GM23338 (cell line): Measurements from ENCODE around the gene NR5A2. TPM values are rescaled to one million over a fixed set of nuclear protein-coding genes. Genes with fewer than 3 reads are reported as not detected.

ENCODE experiments used
- ATAC-seq: fragments of 200-7000 bp; cut with Tn5 transposase; 3 replicates; pipeline ENCODE4 v1.9.1; 2020
- DNase-seq: peaks from one replicate; pipeline ENCODE4 v3.0.0-alpha.2; 2015; ENCODE audit warnings: low spot score
- H2AFZ ChIP-seq: fragments of 200-600 bp; sonication (generic); 2 replicates; pipeline ENCODE4 v1.8.0; 2016; ENCODE audit warnings: antibody characterized with exemption, mild to moderate bottlenecking, moderate library complexity
- H3F3A ChIP-seq: fragments of 200-600 bp; sonication (generic); replicated peaks from 2 replicates; pipeline ENCODE4 v1.8.0; 2017; ENCODE audit warnings: antibody characterized with exemption, mixed run types, low read depth
- H3K27ac ChIP-seq: fragments of 200-600 bp; sonication (generic); 2 replicates; pipeline ENCODE4 v1.6.1; 2016; ENCODE audit warnings: low read depth
- H3K27me3 ChIP-seq: fragments of 200-600 bp; sonication (generic); 2 replicates; pipeline ENCODE4 v1.8.0; 2016; ENCODE audit warnings: mild to moderate bottlenecking, mixed run types, moderate library complexity; ENCODE audit not compliant: insufficient read depth
- H3K36me3 ChIP-seq: fragments of 200-600 bp; sonication (generic); 2 replicates; pipeline ENCODE4 v1.8.0; 2016; ENCODE audit warnings: mild to moderate bottlenecking; ENCODE audit not compliant: insufficient read depth
- H3K4me1 ChIP-seq: fragments of 200-600 bp; sonication (generic); 2 replicates; pipeline ENCODE4 v1.8.0; 2016; ENCODE audit warnings: mild to moderate bottlenecking, moderate library complexity; ENCODE audit not compliant: insufficient read depth
- H3K4me2 ChIP-seq: fragments of 200-600 bp; sonication (generic); 2 replicates; pipeline ENCODE4 v1.7.1; 2017; ENCODE audit warnings: mixed run types
- H3K4me3 ChIP-seq: fragments of 200-600 bp; sonication (generic); 2 replicates; pipeline ENCODE4 v1.6.1; 2016; ENCODE audit warnings: mixed run types
- H3K79me2 ChIP-seq: fragments of 200-600 bp; sonication (generic); replicated peaks from 2 replicates; pipeline ENCODE4 v1.8.0; 2017; ENCODE audit warnings: mild to moderate bottlenecking; ENCODE audit not compliant: insufficient read depth
- H3K9me2 ChIP-seq: fragments of 200-600 bp; sonication (generic); 2 replicates; pipeline ENCODE4 v1.8.0; 2017; ENCODE audit not compliant: insufficient read depth
- H4K20me1 ChIP-seq: fragments of 200-600 bp; sonication (generic); replicated peaks from 2 replicates; pipeline ENCODE4 v1.8.0; 2017; ENCODE audit warnings: mild to moderate bottlenecking; ENCODE audit not compliant: insufficient read depth
- H3K27ac Mint-ChIP-seq: 2 replicates; pipeline ENCODE4 v1.8.0; 2020; ENCODE audit warnings: inconsistent platforms, mild to moderate bottlenecking, moderate library complexity, mixed read lengths
- H3K27me3 Mint-ChIP-seq: 3 replicates; pipeline ENCODE4 v1.8.0; 2022; ENCODE audit warnings: low read depth, mild to moderate bottlenecking, moderate library complexity, mixed read lengths, inconsistent platforms; ENCODE audit not compliant: insufficient read depth, poor library complexity
- H3K36me3 Mint-ChIP-seq: 3 replicates; pipeline ENCODE4 v1.8.0; 2021; ENCODE audit warnings: low read depth, mild to moderate bottlenecking, inconsistent platforms, moderate library complexity, mixed read lengths
- H3K4me1 Mint-ChIP-seq: 3 replicates; pipeline ENCODE4 v1.8.0; 2020; ENCODE audit warnings: mild to moderate bottlenecking, inconsistent platforms, mixed read lengths
- H3K4me3 Mint-ChIP-seq: 3 replicates; pipeline ENCODE4 v1.8.0; 2021; ENCODE audit warnings: moderate library complexity, mild to moderate bottlenecking, inconsistent platforms, mixed read lengths
- H3K9me3 Mint-ChIP-seq: 3 replicates; pipeline ENCODE4 v1.8.0; 2020; ENCODE audit warnings: moderate library complexity, mild to moderate bottlenecking, inconsistent platforms, mixed read lengths
- CREB1 ChIP-seq: fragments of 250-450 bp; sonication (Bioruptor Pico); IDR thresholded peaks from 2 replicates; pipeline ENCODE4 v1.5.0; 2020; ENCODE audit warnings: low read depth, mild to moderate bottlenecking, moderate library complexity
- CTCF ChIP-seq, 2 experiments: fragments of 200-600 bp in 1 of 2; sonication (generic) in 1 of 2; conservative IDR thresholded peaks; 2 replicates each; pipeline versions ENCODE4 v1.5.1 to v1.6.1; 2016 to 2017; ENCODE audit warnings: antibody characterized with exemption in 2 of 2, low read depth in 2 of 2, mild to moderate bottlenecking in 2 of 2, moderate library complexity in 1 of 2
- ETS1 ChIP-seq: IDR thresholded peaks from 2 replicates; pipeline ENCODE4 v1.6.1; 2016; ENCODE audit warnings: antibody characterized with exemption
- EZH2 ChIP-seq: fragments of 200-600 bp; sonication (generic); IDR thresholded peaks from one replicate; pipeline ENCODE4 v1.8.0; 2017; ENCODE audit warnings: antibody characterized with exemption, mild to moderate bottlenecking, low read depth; ENCODE audit not compliant: unreplicated experiment
- EZH2phosphoT487 ChIP-seq: fragments of 200-600 bp; sonication (generic); IDR thresholded peaks from one replicate; pipeline ENCODE4 v1.8.1; 2018; ENCODE audit warnings: antibody characterized with exemption; ENCODE audit not compliant: unreplicated experiment
- JUNB ChIP-seq: IDR thresholded peaks from one replicate; pipeline ENCODE4 v1.6.1; 2016; ENCODE audit warnings: antibody characterized with exemption; ENCODE audit not compliant: unreplicated experiment
- NANOG ChIP-seq: IDR thresholded peaks from 2 replicates; pipeline ENCODE4 v1.6.1; 2016; ENCODE audit warnings: antibody characterized with exemption, borderline replicate concordance
- POLR2AphosphoS5 ChIP-seq: IDR thresholded peaks from 2 replicates; pipeline ENCODE4 v1.6.1; 2016; ENCODE audit warnings: antibody characterized with exemption, low read depth
- REST ChIP-seq: IDR thresholded peaks from one replicate; pipeline ENCODE4 v1.6.1; 2018; ENCODE audit warnings: antibody characterized with exemption; ENCODE audit not compliant: unreplicated experiment
- STAT1 ChIP-seq: IDR thresholded peaks from one replicate; pipeline ENCODE4 v1.6.1; 2016; ENCODE audit warnings: antibody characterized with exemption; ENCODE audit not compliant: unreplicated experiment
- ZNF114 ChIP-seq: fragments of 250-450 bp; sonication (Bioruptor Pico); IDR thresholded peaks from 2 replicates; pipeline ENCODE4 v1.5.0; 2020; ENCODE audit warnings: mild to moderate bottlenecking, moderate library complexity
- ZNF331 ChIP-seq: fragments of 250-450 bp; sonication (Bioruptor Pico); IDR thresholded peaks from 2 replicates; pipeline ENCODE4 v1.5.0; 2020; ENCODE audit warnings: low read depth, mild to moderate bottlenecking, moderate library complexity
- ZNF462 ChIP-seq: fragments of 250-450 bp; sonication (Bioruptor Pico); IDR thresholded peaks from 2 replicates; pipeline ENCODE4 v1.5.0; 2020; ENCODE audit warnings: mild to moderate bottlenecking, moderate library complexity
- polyA plus RNA-seq: library from polyadenylated mRNA; unstranded; fragments of >200 nt; fragmentation: Nextera tagmentation; extraction: Ambion mirVana; gene quantifications from 2 replicates; pipeline ENCODE4 v1.2.1, GENCODE V29; 2016
- total RNA-seq: library from RNA; depleted of rRNA; stranded (reverse); fragments of >200 nt; shearing (Covaris generic); gene quantifications from 2 replicates; pipeline ENCODE4 v1.2.3, GENCODE V29; 2014

Gene NR5A2
- total and polyA plus RNA-seq, 2 experiments from 2014 or later = 4.4 to 13.1 TPM

- DNase-seq = no peak
- H3K9me2 ChIP-seq = no peaks in the 10 kb centered on the region
- ATAC-seq = no peak
- no peaks in the 10 kb centered on the region for H3K27me3 ChIP-seq
- H3K4me1 ChIP-seq = no peaks in the 10 kb centered on the region
- H3K27ac Mint-ChIP-seq = no peak overlapping the region
- no peak overlapping the region for H3K4me3 Mint-ChIP-seq
- H3K4me2 ChIP-seq = no peak overlapping the region
- peaks cover 1% of the 10 kb centered on the region for H3K27me3 Mint-ChIP-seq
- no peak overlapping the region for H3K4me3 ChIP-seq
- no peak overlapping the region for H3K27ac ChIP-seq
- no peaks in the 10 kb centered on the region for H3K4me1 Mint-ChIP-seq
- no peak overlapping the region for H2AFZ ChIP-seq
- H3F3A ChIP-seq = no peaks in the 10 kb centered on the region
- H3K9me3 Mint-ChIP-seq = peaks cover 30% of the 10 kb centered on the region
- no peak for TF ChIP-seq ZNF331 (CRISPR knock-in tag)
- TF ChIP-seq ETS1 = no peak
- TF ChIP-seq JUNB = no peak
- TF ChIP-seq ZNF462 (CRISPR knock-in tag) = no peak
- no peak for TF ChIP-seq CTCF (conservative IDR thresholded peaks at IDR 0.05; ENCODE audit: low read depth in 2 of 2)
- TF ChIP-seq REST = no peak
- no peak for TF ChIP-seq NANOG
- no peak for TF ChIP-seq ZNF114 (CRISPR knock-in tag)
- no peak for TF ChIP-seq POLR2AphosphoS5
- no peak for TF ChIP-seq EZH2phosphoT487
- TF ChIP-seq CREB1 = no peak
- TF ChIP-seq EZH2 = no peak
- no peak for TF ChIP-seq STAT1
- H3K36me3 Mint-ChIP-seq = peaks cover 30% of the 10 kb centered on the region
- no peaks in the 10 kb centered on the region for H4K20me1 ChIP-seq
- H3K36me3 ChIP-seq = peaks cover 6% of the 10 kb centered on the region; the same call in 1 of the 2 replicates
- H3K79me2 ChIP-seq = no peaks in the 10 kb centered on the region
These were observed 154.4 kb downstream of the NR5A2 start for GRCh38 chr1:200181861-200182260.
